Glomerular visceral epithelial cell (primary cell): ENCODE measurements around the gene DAPK1.

Experiments used
- DNase-seq: peaks from one replicate; pipeline ENCODE4 v3.0.0-alpha.2; 2016; ENCODE audit errors: extremely low spot score

Gene DAPK1

GRCh38 chr9:87516926-87517290, 19.2 kb downstream of the DAPK1 start:
- DNase-seq, result no peak

GRCh38 chr9:87517732-87518131, 20.1 kb downstream of the DAPK1 start:
- no peak for DNase-seq

DNA sequence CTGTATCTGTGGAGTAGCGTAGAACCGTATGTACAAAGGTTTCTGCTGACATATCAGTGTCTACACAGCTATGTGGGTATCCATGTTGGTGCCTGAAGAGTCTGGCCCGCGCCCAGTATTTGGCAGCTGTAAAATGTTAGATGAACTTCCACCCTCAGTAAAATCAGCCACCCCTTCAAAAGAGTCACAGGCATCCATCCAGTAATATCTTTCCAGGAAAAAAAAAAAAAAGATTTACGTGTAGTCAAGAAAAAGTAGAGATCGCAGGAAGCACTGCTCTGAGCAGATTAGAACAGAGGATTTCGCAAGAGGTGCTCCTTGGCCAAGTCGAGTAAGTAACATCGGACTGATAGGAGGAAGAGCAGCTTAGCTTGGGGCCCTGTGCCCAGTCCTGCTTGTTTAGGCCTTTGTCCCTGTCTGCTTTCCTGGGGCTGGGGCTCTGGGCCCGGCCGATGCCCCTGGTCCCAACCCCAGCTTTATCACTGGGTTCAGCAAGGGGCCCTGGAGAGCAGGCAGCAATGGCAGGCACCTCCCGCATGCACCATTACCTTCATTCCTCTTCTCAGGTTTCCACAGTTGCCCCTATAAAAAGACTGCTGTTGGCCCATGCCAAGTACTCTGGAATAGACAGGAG, 21.2 kb downstream of the DAPK1 start:
- DNase-seq, result no peak

DNA sequence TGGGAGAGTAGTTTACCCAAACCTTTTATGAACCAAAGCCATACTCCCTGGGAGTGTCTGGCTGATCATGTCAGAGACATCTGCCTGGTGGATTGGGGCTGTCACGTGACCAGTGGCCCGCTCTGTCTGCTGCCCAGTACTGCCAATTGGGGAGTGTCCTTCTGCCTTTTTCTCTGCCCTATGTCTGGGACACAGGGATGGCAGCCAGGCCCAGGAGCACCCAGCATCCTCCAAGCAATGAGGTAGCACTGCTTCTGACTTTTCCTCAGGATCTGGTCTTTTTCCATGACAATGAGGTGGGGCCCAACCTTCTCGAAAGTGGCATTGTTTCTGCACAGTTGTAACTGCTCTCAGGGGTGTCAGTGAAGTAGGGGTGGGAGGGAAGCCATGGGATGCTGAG, 21.8 kb downstream of the DAPK1 start:
- DNase-seq, result no peak

GRCh38 chr9:87520172-87520683, 22.6 kb downstream of the DAPK1 start:
- DNase-seq, result no peak

DNA sequence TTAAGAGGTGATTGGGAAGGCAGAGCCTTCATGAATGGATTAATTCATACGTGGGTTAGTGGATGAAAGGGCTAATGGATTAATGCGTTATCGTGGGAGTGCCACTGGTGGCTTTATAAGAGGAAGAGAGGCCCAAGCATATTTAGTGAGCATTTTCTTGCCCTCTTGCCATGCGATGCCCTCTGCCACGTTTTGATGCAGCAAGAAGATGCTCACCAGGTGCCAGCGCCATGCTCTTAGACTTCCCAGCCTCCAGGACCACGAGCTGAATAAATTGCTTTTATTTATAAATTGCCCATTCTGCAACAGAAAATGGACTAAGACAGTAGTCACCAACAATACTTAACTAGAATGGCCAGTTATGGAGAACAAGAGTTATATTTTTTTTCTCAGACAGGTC, 24.2 kb downstream of the DAPK1 start:
- no peak for DNase-seq

DNA sequence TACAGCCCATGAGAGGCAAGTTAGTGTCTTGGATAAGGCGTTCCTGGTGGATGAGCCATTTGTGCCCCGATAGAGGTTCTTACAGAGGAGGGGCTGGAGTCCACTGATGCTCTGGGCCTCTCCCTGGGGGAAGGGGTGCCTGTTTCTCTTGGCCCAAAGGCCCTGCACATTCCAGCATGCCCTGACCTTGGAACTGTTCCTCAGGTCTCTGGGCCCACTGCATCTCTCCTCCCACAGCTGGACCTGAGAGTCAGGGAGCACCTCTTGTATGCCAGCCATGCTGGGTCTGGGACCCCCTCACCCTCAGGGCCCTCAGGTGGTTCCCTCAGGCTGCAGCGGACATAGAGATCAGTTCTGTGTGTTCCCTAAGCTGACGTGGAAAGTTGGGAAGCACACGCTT, 26.4 kb downstream of the DAPK1 start:
- DNase-seq, result no peak

GRCh38 chr9:87525546-87526303, 28.1 kb downstream of the DAPK1 start:
- no peak for DNase-seq

DNA sequence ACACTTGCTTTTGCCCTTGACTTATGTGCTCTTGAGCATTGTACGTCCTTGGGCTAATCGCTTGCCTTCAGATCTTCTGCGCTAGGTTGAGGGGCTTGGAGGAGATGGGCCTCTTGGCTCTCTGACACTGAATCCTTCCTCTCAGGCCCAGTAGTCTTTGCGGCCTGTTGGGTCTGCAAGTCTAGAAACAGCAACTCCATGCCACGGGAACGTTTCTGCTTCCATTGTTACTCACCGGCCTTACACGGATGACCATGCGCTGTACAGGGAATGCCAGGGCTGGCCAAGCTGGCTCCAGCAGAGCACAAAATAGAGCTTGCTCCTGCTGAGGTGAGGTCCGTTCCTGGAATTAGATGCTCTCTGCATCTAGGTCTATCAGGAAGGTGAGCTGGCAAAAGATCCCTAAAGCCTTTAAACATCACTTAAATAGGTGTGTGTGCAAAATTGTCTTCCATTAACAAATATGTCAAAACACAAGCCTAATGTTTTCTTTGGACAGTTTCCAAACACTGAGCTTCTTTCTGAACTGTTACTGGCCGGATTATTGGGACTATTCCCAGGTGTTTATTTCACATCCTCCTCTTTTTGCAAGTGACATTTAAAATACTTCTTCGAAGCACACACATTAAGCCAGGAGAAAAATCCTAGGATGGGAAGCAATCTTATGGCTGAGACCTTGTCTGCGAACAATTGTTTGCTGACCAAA, 29.7 kb downstream of the DAPK1 start:
- DNase-seq, result no peak

GRCh38 chr9:87528969-87529368, 31.3 kb downstream of the DAPK1 start:
- DNase-seq, result no peak

DNA sequence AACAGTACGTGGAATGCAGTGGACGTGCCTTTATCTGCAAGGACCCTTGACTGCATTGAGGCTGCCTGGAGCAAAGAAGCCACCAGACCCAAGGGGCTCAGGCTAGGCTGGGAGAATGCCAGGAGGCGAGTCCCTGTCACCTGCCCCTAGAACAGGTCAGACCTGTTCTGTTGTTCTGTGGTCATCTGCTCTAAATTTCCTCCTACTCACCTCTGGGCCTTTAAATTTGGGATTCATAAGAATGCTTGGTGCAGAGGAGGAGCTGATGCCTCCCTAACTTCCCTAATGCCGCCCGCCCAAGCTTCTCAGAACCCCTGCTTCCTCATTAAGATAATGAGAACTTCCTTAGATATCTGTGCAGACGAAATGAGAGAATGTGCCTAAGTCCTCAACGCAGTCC, 32.0 kb downstream of the DAPK1 start:
- no peak for DNase-seq

DNA sequence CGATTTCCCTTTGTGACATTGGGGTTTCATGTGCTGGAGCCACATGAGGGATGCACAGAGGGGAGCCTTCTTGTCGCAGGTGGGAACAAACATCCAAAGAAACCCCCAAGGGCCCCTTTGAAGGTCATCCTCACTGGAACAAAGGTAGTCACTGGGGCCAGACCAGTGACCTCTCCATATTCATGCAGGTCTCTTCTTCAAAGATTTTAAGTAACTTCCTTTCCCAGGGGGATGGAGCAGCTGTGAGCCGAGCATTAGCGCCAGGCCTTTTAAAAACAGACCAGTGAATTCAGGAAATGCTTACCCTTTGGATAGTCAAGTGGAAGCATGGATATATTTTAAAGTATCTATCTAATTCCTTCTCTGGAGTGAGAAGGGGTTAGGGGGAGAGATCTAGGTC, 33.0 kb downstream of the DAPK1 start:
- DNase-seq, result no peak

- DNase-seq, result no peak
Observed at GRCh38 chr9:87531370-87532295, 34.0 kb downstream of the DAPK1 start.

GRCh38 chr9:87533271-87533670, 35.6 kb downstream of the DAPK1 start:
- no peak for DNase-seq

- DNase-seq, result no peak
Observed at GRCh38 chr9:87534036-87534435, 36.4 kb downstream of the DAPK1 start.

DNA sequence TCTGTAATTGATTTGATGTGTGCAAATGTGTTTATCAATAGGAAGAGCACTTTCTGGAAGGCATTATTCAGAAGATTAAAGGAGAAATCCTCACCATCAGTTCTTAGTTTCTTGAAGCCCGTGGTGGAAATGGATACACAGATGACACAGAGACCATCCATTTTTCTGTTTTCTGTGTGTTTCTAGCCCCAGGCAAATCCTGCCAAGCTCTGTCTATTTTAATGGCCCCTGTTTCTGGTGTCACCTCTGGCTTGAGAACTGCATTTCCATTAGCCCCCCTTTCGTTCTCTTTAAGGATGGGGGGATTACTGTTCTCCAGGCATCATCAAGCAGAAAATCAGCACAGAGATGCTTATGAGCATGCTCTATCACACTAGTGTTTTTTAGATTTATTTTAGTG, 37.3 kb downstream of the DAPK1 start:
- DNase-seq, result no peak

DNA sequence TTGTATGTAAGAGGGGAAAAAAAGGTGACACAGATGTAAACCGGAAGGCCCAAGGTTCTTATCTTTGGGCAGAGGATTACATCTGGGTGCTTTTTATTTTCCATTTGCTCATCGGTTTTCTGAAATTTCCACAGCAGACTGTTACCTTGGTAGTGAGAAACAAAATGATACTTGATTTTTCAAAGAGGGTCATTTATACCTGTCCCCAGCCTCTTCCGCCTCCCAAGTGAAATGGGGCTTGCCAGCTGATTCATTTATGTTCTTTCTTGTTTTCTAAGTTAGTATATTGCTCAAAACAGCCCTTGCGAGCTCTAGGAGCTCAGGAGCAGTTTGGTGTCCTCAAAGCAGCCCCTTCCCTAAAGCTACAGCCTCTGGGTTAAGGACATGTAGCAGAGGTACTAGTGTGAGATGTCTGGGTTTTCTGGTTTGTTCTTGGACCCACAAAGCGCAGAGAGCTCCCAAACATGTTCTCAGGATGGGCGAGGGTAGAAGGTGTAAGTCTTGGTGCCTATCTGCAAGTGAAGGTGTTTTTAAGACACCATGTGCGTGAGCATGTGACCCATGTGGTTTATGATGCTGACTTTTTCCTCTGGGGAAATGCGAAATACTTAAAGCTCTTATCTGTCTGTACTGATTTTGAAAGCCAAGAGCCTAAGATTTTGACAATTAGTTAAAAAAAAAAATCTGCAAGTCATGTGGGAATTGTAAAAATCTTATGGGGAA, 38.3 kb downstream of the DAPK1 start:
- no peak for DNase-seq

DNA sequence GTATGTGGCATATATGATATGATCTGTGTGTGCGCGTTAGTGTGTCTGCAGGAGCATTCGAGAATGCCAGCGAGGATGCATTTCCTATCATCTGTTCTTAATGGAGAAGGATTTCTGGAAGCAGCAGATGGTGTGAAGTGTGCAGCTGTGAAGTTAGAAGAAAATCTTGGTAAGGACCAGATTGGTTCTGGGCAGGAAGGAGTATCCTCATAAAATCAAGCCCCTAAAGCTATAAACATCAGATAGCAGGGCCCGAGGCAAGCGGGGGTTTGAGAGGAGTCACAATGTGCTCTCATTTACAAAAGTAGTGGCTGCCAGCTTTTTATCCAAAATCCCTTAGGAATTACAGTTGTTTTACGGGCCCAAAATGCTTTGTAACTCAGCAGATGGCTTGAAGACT, 40.0 kb downstream of the DAPK1 start:
- DNase-seq, result no peak

- DNase-seq, result no peak
Observed at GRCh38 chr9:87540444-87541105, 42.9 kb downstream of the DAPK1 start.

DNA sequence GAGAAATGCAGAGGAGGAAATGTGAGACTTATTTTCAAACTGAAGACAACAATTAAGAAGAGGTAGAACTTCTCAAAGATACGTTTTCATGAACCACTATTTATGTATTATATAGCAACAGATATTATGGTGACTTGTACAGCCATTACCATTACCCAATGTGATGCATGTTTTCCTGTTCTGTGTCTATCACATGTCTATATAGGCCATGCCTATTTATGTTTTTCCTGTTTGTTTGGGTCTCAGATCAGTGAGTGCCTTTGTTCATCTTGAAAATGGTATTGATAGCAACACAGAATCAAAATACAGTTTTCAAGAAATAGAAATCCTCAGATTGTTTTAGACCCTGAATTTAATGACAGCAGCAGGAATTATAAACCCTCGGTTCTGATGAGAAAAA, 44.0 kb downstream of the DAPK1 start:
- DNase-seq, result no peak

GRCh38 chr9:87542141-87542540, 44.5 kb downstream of the DAPK1 start:
- DNase-seq, result no peak
